B cell (primary cell): Measurements from ENCODE around the gene MAPK1. TPM values are rescaled to one million over a fixed set of nuclear protein-coding genes. Genes with fewer than 3 reads are reported as not detected.
"Not testable (repeated sequence)": the region's sequence is repeated elsewhere in the genome, so short reads cannot be mapped to it uniquely, and the experiment has no call there.

Experiments used
- ATAC-seq: fragments of 200-7000 bp; cut with Tn5 transposase; one replicate; pipeline ENCODE4 v1.10.0; 2021; ENCODE audit warnings: low read depth, mild to moderate bottlenecking, moderate number of reproducible peaks, moderate library complexity
- CTCF ChIA-PET: fragments of 350-600 bp; sonication (Branson Sonifier 250); formaldehyde crosslinking; loops from one replicate; lab custom pipeline; 2021; ENCODE audit warnings: antibody characterized with exemption, inconsistent platforms; lab: Charles Lee
- POLR2A ChIA-PET: fragments of 350-600 bp; sonication (Branson Sonifier 250); formaldehyde crosslinking; loops from one replicate; lab custom pipeline; 2021; ENCODE audit warnings: antibody characterized with exemption; lab: Charles Lee
- DNase-seq: peaks from one replicate; pipeline ENCODE4 v3.0.0; 2013
- H2AFZ ChIP-seq: 2 replicates; pipeline ENCODE4 v1.6.1; 2012; ENCODE audit warnings: mild to moderate bottlenecking, low read depth, low read length; ENCODE audit not compliant: insufficient read depth, poor library complexity, severe bottlenecking
- H3K27ac ChIP-seq, 2 donors: 1 replicate in 1 of 2; 2 replicates in 1 of 2; pipeline ENCODE4 v1.5.1; 2012 to 2013; ENCODE audit warnings: low read length in 2 of 2, mild to moderate bottlenecking in 2 of 2, moderate library complexity in 1 of 2
- H3K27me3 ChIP-seq, 4 experiments: fragments of 200-600 bp in 1 of 4; sonication (generic) in 1 of 4; replicated peaks in 1 of 4; 1 replicate in 2 of 4; 2 replicates in 2 of 4; pipeline versions ENCODE4 v1.6.1 to v1.7.0; 2013 to 2016; ENCODE audit warnings: low read length in 3 of 4, mild to moderate bottlenecking in 2 of 4, mixed read lengths in 1 of 4, moderate library complexity in 1 of 4; ENCODE audit not compliant: insufficient read depth in 4 of 4, control insufficient read depth in 3 of 4; ENCODE audit errors: control extremely low read depth in 1 of 4
- H3K36me3 ChIP-seq, 2 experiments: replicated peaks in 1 of 2; 1 replicate in 1 of 2; 2 replicates in 1 of 2; pipeline versions ENCODE4 v1.6.1 to v1.7.1; 2013; ENCODE audit warnings: low read length in 1 of 2; ENCODE audit not compliant: insufficient read depth in 2 of 2, control insufficient read depth in 1 of 2; ENCODE audit errors: control extremely low read depth in 1 of 2, extremely low read depth in 1 of 2
- H3K4me1 ChIP-seq, 2 donors: fragments of 200-600 bp in 1 of 2; sonication (generic) in 1 of 2; 1 replicate in 1 of 2; 2 replicates in 1 of 2; pipeline versions ENCODE4 v1.5.1 to v1.6.1; 2013 to 2017; ENCODE audit warnings: low read length in 2 of 2; ENCODE audit not compliant: control insufficient read depth in 2 of 2, insufficient read depth in 2 of 2
- H3K4me2 ChIP-seq: replicated peaks from 2 replicates; pipeline ENCODE3; 2012; ENCODE audit warnings: mild to moderate bottlenecking, low read depth, low read length; ENCODE audit not compliant: poor library complexity, severe bottlenecking
- H3K4me3 ChIP-seq, 5 experiments: fragments of 200-600 bp in 1 of 5; sonication (generic) in 1 of 5; 1 replicate in 3 of 5; 2 replicates in 2 of 5; pipeline versions ENCODE4 v1.5.1 to v1.7.0; 2011 to 2016; ENCODE audit warnings: low read length in 4 of 5, mild to moderate bottlenecking in 4 of 5, low read depth in 2 of 5, control low read depth in 1 of 5, moderate library complexity in 1 of 5; ENCODE audit not compliant: insufficient read depth in 1 of 5; ENCODE audit errors: control extremely low read depth in 1 of 5, extremely low read depth in 1 of 5
- H3K79me2 ChIP-seq: fragments of 200-600 bp; sonication (generic); one replicate; pipeline ENCODE4 v1.6.0; 2016; ENCODE audit warnings: low read length; ENCODE audit not compliant: control insufficient read depth, insufficient read depth
- H3K9ac ChIP-seq: fragments of 200-600 bp; sonication (generic); 2 replicates; pipeline ENCODE4 v1.6.1; 2017; ENCODE audit warnings: mild to moderate bottlenecking, low read length, moderate library complexity
- H3K9me3 ChIP-seq, 3 donors: one replicate each; pipeline versions ENCODE4 v1.6.1 to v1.7.1; 2013; ENCODE audit warnings: low read length in 2 of 3; ENCODE audit not compliant: control insufficient read depth in 2 of 3, insufficient read depth in 1 of 3; ENCODE audit errors: control extremely low read depth in 1 of 3
- H4K20me1 ChIP-seq: 2 replicates; pipeline ENCODE4 v1.6.0; 2012; ENCODE audit warnings: mild to moderate bottlenecking, low read length; ENCODE audit not compliant: insufficient read depth, control insufficient read depth, poor library complexity, severe bottlenecking
- H3K27ac Mint-ChIP-seq: one replicate; pipeline ENCODE4 v1.8.0; 2021; ENCODE audit warnings: mixed read lengths
- H3K27me3 Mint-ChIP-seq: one replicate; pipeline ENCODE4 v1.8.0; 2021; ENCODE audit warnings: mixed read lengths
- H3K4me1 Mint-ChIP-seq: one replicate; pipeline ENCODE4 v1.8.0; 2021; ENCODE audit warnings: mixed read lengths
- H3K4me3 Mint-ChIP-seq: one replicate; pipeline ENCODE4 v1.8.0; 2021; ENCODE audit warnings: mixed read lengths
- H3K9me3 Mint-ChIP-seq: one replicate; pipeline ENCODE4 v1.8.0; 2022; ENCODE audit warnings: mixed read lengths; ENCODE audit not compliant: insufficient read depth
- CTCF ChIP-seq: fragments of 200-600 bp; IDR thresholded peaks from one replicate; pipeline ENCODE4 v1.8.0; 2022; ENCODE audit warnings: antibody characterized with exemption, mild to moderate bottlenecking
- EZH2 ChIP-seq: IDR thresholded peaks from 2 replicates; pipeline ENCODE4 v1.6.1; 2012; ENCODE audit warnings: borderline replicate concordance, low read depth, mild to moderate bottlenecking, moderate library complexity, low read length; ENCODE audit not compliant: insufficient read depth, poor library complexity, severe bottlenecking
- WGBS: methylation state at CpG from one replicate; pipeline ENCODE4 v1.1.5; 2013; ENCODE audit warnings: missing lambda C conversion rate; ENCODE audit not compliant: insufficient coverage; 5-methylcytosine and 5-hydroxymethylcytosine counted together
- intact Hi-C: fragments of 100-400 bp; cut with micrococcal nuclease; formaldehyde crosslinking; loops from one replicate; pipeline ENCODE4 v1.10.0; 2022
- polyA plus RNA-seq: library from polyadenylated mRNA; depleted of rRNA; stranded (reverse); fragments of >200 nt; gene quantifications from 2 replicates; pipeline ENCODE4 v1.2.3, GENCODE V29; 2012
- total RNA-seq, 2 donors: library from RNA; stranded (reverse); fragments of 120-200 nt in 1 of 2; gene quantifications; 1 replicate in 1 of 2; 2 replicates in 1 of 2; pipeline versions ENCODE4 v1.2.3 to v1.2.4, GENCODE V29; 2013 to 2022

The MAPK1 gene
- total and polyA plus RNA-seq, 2 donors (not counting 1 experiment from before 2014, with no cell fraction given) = 24.0 to 155 TPM

DNA sequence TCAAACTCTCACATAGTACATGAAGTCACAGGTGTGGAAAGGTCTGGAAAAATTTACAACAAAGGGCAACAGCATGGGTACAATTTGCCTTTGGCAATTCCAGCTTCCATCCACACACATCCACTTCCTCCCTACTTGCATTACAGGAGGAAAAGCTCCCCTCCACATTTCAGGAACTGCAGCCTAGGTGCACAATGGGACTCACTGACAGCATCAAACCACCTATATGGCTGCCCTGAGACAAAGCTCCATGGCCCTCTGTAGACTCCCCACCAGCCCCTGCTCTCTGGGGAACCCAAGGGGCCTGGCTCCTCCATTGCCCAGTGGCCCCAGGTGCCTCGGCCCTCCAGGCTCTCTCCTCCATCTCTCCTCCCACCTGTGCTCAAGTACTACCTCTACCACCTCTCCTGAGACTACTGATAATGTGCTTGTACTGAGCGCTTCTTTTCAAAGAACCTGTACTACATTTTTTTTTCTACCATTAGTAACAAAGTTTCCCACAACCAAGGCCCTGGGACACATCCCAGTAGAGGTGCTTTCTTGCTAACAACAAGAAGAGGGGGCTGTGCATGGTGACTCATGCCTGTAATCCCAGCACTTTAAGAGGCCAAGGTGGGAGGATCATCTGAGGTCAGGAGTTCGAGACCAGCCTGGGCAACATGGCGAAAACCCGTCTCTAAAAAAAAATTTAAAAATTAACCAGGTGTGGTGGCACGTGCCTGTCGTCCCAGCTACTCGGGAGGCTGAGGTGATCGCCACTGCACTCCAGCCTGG lies 136.7 kb downstream of the MAPK1 start:
- no peak overlapping the region for H3K9ac ChIP-seq
- H3K79me2 ChIP-seq = peaks cover 89% of the 10 kb centered on the region
- 94% methylated on average over 6 of the region's 9 CpGs for WGBS
- Mint-ChIP-seq H3K9me3 (no peaks in the 10 kb centered on the region), H3K27ac (no peak overlapping the region), H3K27me3 (no peaks in the 10 kb centered on the region), H3K4me3 (no peak overlapping the region), H3K4me1 (peaks cover 40% of the 10 kb centered on the region)
- H2AFZ ChIP-seq = no peak overlapping the region
- H3K27me3 ChIP-seq = no peaks in the 10 kb centered on the region
- no peak overlapping the region for H3K4me3 ChIP-seq
- intact Hi-C loops = no loop called here
- TF ChIP-seq CTCF (no peak), EZH2 (no peak)
- no peak for ATAC-seq
- ChIA-PET POLR2A (no interaction called here), CTCF (interaction anchor here (1.2 kb wide), 1 partner anchor 127 kb away, joined by 3 read pairs; no protein-coding TSS in a partner anchor)
- H4K20me1 ChIP-seq = peaks cover 58% of the 10 kb centered on the region
- DNase-seq = no peak
- no peak overlapping the region for H3K4me2 ChIP-seq
- no peak overlapping the region for H3K27ac ChIP-seq
- no peaks in the 10 kb centered on the region for H3K9me3 ChIP-seq
- H3K36me3 ChIP-seq = peaks cover 0 to 15% of the 10 kb centered on the region in 2 experiments
- H3K4me1 ChIP-seq = peaks cover 23 to 45% of the 10 kb centered on the region in 2 donors

- H3K9me3 Mint-ChIP-seq, H3K27me3 ChIP-seq, H3K27ac ChIP-seq, H3K27ac Mint-ChIP-seq, POLR2A ChIA-PET, H3K9me3 ChIP-seq, DNase-seq, ATAC-seq, H3K4me2 ChIP-seq, H3K9ac ChIP-seq, H2AFZ ChIP-seq, intact Hi-C loops, H3K27me3 Mint-ChIP-seq, H3K4me3 ChIP-seq, H3K4me3 Mint-ChIP-seq: not testable (repeated sequence)
- Histone ChIP-seq H4K20me1 (peaks cover 61% of the 10 kb centered on the region), H3K36me3 (peaks cover 0 to 15% of the 10 kb centered on the region in 2 experiments), H3K79me2 (peaks cover 95% of the 10 kb centered on the region), H3K4me1 (peaks cover 17 to 35% of the 10 kb centered on the region in 2 donors)
- H3K4me1 Mint-ChIP-seq = peaks cover 33% of the 10 kb centered on the region
- WGBS = 100% methylated on average over 2 of the region's 3 CpGs
- CTCF ChIA-PET = interaction anchor here (1.0 to 1.2 kb wide), 3 partner anchors 11 to 224 kb away, joined by 3 to 4 read pairs (median 4); partner anchors contain the start of gene PPM1F
These were observed 138.3 kb downstream of the MAPK1 start for GRCh38 chr22:21729184-21729583.
